ENCODE results near the gene SNTB2.
A peak's percentile ranks its signal among the peaks of the same experiment; 100 is the strongest.
"Not testable (repeated sequence)": the region's sequence is repeated elsewhere in the genome, so short reads cannot be mapped to it uniquely, and the experiment has no call there.

SNTB2 gene

DNA sequence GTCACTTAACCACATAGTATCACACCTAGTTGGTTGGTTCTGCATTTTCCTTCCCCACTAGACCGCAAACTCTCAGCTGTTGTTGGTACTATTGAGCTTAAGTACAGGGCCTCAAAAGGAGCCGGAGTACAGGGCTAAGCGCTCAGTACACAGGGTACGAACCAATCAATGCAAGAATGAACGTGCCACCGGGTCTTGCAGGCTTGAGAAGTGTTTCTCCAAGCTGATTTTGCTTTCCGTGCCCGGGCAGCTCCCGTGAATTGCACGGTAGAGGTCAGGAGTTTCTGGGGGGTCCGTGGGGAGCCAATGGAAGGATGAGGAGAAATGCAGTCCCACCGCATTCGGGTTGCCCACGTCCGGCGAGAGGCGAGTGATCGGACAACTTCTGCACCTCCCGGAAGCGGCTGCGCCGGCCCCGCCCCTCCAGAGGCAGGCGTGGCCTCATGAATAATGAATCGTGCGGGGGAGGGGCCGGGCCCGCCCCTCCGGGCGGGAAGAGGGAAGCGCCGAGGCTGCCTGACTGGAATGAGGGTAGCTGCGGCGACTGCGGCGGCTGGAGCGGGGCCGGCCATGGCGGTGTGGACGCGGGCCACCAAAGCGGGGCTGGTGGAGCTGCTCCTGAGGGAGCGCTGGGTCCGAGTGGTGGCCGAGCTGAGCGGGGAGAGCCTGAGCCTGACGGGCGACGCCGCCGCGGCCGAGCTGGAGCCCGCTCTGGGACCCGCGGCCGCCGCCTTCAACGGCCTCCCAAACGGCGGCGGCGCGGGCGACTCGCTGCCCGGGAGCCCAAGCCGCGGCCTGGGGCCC is at the start of gene SNTB2:
Gene SNTB2, plus strand, starts transcription at position 523 of the 804 bp plus-strand sequence. Its CDS starts 3 bp downstream, at position 526.
- peak; percentile 67 for DNase-seq

DNA sequence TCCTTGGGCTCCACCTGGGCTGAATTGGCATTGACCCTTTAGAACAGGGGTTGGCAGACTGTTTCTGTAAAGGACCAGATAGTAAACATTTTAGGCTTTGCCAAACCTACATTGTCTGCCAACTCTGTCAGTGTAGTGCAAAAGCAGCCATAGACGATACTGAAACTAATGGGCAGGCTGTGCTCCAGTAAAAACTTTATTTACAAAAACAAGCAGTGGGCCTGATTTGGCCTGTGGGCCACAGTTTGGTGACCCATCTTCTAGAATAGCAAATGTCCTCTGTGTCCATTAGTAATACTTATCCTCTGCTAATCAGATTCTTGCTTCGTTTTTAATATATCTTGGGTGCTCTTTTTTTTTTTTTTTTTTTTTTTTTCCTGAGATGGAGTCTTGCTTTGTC is 48.4 kb upstream of the SNTB2 start:
- no peak for DNase-seq

DNA sequence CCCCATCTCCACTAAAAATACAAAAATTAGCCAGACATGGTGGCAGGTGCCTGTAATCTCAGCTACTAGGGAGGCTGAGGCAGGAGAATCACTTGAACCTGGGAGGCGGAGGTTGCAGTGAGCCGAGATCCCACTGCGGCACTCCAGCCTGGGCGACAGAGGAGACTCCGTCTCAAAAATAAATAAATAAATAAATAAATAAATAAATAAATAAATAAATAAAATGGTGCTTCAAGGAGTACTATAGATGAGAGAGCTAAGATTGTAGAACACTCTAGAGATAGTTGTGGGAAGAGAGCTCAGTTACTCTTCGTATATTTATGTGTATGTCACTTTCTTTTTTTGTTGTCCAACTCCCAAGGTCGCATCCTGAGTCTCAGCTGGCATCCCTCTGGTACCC is 47.5 kb upstream of the SNTB2 start:
- not testable (repeated sequence) for DNase-seq

DNA sequence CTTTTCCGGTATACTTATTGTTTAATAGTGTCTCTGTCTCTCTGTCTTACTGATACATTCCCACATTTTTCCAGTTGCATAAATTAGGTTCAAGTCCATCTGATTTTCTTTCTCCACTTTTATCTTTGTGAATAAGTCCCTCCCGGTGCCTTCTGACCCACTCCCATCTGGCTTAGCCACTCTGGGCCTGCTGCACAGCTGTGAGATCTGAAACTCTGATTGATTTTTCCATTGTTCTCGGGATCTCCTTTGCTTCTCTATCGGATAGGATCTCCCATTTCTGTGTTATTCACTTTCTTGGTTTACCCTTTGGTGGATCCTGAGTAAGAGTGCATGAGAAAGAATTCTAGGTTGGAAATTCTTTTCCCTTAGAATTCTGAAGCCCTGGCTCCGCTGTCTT is 46.0 kb upstream of the SNTB2 start:
- no peak for DNase-seq

DNA sequence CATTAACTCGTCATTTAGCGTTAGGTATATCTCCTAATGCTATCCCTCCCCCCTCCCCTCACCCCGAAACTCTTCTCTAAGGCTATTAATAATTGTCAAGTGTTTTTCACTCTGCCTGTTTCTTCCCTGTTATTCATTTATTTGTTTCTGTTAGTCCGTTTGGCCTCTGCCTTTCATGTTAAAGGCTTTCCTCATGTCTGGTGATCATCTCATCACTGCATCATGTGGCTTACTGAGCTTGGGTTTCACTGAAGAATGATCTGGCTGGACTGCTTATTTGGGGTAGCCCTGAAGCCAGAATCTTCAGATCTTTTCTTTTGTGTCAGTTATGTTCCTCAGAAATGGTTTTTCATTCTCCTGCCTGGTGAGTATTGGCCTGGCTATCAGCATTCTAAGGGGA is 45.0 kb upstream of the SNTB2 start:
- no peak for DNase-seq

DNA sequence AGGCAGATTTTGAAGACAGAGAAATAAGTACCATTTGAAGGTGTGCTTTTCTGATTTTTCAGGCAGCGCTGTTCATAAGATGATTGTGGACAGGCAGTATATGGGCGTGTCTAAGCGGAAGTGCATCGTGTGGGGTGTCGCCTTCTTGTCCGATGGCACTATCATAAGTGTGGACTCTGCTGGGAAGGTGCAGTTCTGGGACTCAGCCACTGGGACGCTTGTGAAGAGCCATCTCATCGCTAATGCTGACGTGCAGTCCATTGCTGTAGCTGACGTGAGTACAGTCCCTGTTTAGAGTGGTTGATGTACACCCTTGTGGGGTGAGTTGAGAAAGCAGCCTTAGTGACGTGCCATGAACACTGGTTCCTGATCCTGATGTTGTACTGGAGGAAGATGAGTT is 43.8 kb upstream of the SNTB2 start:
- DNase-seq, result no peak

DNA sequence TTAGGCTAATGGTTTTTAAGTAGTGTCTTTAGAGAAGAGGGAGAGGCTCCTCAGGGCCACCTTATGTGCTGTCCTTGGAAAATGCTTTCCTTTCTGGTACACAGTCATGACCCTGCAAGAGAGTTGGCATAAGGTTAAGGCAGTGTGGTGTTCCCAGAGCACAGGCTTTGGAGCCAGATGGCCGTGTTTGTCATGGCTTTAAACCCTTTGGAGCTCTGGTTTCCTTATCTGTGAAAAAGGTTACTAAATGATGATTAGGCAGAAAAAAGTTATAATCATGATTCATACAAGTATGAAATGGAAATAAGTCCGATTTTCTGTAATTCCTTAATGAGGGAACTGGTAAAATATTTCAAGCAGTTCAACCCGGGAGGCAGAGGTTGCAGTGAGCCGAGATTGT is 41.3 kb upstream of the SNTB2 start:
- peak; percentile 19 for DNase-seq

DNA sequence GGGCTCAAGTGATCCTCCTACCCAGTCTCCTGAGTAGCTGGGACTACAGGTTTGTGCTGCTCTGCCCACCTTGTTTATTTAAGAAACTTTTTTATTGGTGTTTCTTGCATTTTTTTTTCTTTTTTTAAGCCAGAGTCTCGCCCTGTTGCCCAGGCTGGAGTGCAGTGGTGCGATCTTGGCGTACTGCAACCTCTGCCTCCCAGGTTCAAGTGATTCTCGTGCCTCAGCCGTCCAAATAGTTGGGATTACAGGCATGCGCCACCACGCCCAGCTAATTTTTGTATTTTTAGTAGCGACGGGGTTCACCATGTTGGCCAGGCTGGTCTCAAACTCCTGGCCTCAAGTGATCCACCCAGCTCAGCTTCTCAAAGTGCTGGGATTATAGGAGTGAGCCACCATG is 37.3 kb upstream of the SNTB2 start:
- not testable (repeated sequence) for DNase-seq

DNA sequence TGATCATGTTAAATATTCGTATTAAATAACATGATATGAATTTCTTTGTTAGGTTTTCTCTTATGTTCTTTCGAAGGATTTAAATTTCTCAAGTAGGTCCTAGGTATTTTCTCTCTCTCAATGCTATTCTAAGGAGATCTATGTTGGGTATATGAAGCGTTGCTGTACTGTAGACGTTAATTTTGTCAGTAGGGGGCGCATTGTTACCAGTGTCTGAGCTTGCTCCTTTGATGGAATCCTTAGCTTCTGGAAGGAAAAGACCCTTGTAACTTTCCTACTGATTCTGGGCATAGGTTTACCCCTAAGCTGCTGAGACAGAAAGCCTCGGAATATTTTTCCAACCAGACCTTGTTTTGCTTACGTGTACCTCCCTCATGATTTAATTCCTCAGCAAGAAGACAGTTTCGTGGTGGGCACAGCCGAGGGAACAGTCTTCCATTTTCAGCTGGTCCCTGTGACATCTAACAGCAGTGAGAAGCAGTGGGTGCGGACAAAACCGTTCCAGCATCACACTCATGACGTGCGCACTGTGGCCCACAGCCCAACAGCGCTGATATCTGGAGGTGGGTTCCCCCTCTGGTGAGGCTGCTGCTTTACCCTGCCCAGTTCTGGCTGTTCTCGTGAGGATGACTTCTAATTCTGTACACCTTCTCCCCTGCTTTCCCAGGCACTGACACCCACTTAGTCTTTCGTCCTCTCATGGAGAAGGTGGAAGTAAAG is 36.7 kb upstream of the SNTB2 start:
- peak; percentile 75 for DNase-seq

DNA sequence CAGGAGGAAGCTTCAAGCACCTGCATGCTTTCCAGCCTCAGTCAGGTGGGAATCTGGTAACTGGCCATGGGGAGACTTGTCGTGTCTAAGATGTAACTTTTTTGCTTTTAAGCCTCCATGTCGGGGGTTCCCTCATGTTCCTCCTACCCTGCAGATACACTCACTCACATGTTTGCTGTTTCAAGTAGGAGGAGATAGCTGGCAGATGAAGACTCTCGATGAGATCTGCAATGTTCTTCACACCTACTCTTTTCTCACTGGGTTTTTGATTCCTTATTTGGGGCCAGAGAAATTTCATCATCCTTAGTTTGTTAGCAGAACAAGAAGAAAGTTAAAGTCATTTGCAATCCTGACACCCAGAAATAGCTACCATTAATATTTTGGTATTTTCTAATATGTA is 29.8 kb upstream of the SNTB2 start:
- no peak for DNase-seq

DNA sequence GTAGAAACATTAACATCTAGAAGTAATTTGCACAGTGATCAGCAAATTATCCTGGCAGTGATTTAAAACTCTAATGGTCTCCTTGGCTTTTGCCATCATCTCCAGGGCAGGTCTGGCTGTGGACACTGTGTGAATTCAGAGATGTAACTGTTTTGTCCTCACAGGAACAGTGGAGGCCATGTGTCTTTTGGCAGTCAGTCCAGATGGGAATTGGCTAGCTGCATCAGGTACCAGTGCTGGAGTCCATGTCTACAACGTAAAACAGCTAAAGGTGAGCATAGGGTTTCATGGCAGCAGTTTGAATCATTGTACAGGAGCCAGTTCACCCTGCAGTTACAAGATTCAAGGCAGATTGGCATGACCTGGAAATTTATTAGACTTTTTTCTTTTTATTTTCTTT is 26.8 kb upstream of the SNTB2 start:
- DNase-seq, result no peak

DNA sequence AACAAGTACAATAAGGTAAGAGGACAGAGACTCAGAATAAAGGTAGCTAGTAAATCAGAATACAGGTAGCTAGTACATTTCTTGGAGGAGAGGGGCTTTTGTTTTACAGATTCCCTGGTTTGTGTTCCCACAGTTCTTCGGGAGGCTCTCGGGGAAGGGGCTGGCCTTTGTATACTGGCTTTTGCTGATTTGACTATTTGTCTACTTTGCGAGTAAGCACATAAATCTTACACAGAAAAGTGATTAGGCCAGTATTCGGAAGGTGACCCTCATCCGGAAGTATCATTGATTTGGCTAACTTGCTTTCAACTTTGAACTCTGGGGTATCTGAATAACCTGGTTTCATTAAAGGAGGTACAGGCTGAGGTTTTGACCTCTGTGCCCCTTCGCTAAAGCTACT is 21.4 kb upstream of the SNTB2 start:
- DNase-seq, result no peak

DNA sequence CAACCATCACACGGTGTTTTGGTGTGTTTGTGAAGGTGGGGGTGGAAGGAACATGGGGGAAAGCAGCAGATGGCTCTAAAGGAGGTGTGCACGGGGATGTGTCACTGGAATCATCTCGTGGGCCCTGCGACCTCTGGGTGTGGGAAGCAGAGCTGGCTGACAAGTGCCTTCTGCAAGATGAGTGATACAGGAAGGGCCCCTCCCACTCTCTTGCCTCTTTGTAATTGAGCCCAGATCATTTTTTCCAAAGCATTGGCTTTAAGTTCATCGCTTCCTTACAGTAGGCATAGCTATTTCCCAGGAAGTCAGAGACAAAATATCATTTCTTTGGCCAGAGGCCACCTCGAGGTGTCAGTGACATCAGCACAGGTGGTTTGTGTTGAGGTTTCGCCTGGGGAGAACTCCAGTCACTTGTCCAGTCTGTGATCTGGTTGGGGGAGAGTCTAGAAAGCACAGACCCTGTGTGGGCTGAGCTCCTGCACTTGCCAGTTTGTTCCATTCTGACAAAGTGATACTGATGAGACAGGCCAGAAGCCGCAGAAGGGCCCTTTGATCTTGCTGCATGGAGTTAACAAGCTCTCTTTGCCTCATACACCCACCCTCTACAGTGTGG is 20.6 kb upstream of the SNTB2 start:
- DNase-seq, result no peak

DNA sequence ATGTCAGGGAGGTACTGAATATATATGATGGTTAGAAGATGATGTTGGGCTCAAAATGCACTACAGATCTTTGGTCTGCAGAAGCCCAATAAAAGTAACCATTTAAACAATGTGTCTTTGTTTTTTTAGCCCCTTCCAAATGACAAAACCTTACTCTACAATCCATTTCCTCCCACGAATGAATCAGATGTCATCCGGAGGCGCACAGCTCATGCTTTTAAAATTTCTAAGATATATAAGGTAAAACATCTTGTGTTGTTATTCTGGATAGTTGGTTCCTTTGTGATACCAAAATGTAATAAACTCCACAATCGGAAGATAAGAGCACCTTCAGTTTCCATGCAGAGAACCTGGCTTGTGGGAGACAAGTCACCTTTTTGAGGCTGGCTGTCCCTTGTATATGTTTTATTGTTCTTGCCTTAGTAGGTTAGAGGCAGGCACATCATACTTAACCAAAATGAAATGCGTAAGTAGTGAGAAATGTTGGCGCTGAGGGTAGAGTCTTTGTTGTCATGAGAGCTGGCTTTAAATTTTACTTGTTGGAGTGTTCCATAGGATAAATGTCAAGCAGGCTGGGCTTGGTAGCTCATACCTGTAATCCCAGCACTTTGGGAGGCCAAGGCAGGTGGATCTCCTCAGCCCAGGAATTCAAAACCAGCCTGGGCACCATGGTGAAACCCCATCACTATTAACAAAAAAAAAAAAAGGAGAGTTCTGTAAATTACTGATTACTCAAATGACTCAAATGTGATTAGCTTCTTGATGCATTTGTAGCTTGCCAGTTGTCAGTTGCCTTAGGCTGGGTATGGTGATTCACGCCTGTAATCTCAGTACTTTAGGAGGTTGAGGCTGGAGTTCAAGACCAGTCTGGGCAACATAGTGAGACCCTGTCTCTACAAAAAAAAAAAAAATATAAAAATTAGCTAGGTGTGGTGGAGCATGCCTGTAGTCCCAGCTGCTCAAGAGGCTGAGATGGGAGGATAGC is 19.7 kb upstream of the SNTB2 start:
- no peak for DNase-seq

DNA sequence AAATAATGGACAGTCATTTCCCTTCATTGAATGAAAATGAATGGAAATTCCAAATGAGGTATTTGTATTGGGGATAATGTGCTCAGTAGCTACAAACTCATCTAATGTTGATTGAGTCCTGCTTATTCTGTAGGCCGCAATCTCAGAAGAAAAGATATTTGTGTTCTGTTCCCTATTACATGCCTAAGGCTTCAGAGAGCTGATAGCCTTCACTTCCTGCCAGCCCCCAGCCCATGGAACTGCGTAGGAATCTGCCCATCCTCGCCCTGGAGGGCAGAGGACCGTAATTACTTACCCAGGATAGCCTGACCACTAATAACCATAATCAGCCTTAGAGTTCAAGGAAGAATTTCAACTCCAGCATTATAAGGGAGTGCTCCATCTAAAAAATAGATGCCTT is 17.9 kb upstream of the SNTB2 start:
- DNase-seq, result no peak

DNA sequence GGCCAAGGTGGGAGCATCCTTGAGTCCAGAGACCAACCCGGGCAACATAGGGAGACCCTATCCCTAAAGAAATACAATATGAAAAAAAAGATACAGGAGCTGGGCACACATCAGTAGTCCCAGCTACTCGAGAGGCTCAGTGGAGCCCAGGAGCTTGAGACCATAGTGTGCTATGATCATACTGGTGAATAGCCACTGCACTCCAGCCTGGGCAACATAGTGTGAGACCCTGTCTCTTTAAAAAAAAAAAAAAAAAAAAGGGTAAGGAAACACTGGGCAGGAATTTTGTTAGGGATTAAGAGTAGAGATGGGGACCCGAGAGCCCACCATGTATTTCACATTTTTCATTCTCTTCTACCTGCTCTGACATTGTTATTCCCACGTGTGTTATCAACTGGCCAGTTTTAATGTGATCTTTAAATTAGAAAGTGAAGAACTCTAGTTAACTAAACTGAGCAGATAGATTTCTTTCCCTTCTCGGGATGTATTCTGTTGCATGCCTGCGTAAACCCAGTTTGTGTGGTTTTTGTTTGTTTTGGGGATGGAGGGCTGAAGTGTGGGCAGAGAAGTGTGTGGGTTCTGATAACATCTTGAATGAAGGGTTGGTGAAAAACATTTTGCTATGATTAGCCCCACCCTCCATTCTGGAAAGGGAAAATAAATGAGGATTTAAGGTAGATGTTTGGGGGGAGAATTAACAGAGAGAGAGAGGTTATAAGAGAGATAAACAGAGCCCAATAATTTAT is 17.2 kb upstream of the SNTB2 start:
- no peak for DNase-seq

DNA sequence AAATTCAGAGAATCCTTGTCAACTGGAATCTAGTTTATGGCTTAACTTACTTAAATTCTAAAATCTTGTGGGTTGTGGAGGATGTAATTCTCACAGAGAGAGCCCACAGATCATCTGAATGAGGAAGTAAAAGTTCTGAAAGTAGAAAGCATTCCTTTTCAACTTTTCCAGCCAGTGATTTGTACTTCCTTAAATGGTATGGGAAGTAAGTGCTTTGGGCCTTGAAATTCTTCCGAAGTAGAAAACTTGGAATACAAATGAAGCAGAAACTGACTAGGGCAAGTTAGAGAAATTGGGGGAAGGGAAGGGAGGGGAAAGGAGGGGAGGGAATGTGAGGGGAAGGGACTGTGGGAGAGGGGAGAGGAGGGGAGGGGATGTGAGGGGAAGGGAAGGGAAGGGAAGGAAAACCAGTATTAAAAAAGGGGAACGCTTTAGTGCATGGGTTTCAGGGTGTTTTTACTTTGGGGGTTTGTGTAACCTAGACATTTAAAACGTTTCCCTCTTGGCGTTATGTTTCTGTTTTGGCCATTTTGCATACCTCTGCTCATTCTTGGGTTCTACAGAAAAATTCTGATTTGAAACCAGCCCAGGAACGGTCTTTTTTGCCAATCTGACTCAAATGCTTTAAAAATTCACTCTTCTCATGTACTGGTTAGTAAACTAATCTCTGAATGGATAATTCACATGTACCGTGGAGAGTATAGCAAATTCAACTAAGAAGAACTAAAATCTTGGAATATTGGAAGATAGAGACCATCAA is 15.5 kb upstream of the SNTB2 start:
- DNase-seq, result no peak

DNA sequence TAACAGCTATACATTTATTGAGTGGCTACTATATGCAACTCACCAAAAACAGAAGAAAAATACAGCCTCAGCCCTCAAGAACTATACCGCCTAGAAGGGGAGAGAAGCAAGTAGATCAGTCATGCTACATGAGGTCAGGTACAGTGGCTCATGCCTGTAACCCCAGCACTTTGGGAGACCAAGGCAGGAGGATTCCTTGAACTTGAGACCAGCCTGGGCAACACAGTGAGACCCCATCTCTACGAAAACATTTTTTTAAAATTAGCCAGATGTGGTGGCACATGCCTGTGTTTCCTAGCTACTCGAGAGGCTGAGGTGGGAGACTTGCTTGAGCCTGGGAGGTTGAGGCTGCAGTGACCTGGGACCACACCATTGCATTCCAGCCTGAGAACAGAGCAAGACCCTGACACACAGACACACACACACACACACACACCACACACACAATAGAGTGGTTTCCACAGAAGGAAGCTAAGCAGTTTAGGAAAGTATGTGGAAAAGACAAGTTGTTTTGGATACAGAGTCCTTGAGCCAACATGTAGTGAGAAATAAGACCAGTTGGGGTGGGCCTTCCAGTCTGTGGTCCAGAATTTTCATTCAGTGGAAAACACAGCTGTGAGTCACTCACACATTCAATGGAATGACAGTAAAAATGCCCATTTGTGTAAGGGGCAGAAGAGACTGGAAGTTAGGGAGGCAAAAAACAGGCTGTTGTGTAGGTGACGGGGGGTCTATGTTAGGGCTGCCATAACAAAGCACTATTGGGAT is 10.7 kb upstream of the SNTB2 start:
- DNase-seq, result no peak

DNA sequence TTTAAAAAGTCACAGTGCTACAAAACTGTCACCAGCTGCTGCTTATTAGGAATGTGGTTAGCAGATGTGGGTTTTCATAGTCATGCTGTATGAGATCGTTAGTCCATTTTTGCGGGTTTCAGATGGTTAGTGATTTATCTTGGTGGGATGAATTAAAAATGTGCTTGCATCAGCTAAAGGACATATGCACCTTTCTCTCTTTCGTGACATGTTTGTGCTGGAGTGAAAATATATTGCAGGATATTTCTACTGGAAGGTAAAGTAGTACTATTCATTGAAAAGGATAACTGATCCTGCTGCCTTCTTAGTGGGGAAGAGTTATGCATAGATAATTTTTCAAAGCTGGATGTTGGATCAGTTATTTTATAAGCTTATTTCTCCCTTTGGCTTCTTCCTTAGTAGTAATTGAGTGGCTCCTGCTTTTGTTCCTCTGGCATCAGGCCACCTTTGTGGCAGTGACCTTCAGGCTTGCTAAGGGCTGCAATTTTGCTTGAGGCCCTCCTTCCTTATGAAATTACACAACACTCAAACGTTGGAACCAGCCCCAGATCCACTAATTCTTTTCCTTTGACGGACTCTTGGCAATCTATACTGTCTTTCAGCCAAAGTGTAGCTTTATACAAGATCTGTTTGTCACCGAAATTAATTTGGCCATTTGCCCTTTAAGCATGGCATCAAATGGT is 7.5 kb upstream of the SNTB2 start:
- DNase-seq, result peak; percentile 63

DNA sequence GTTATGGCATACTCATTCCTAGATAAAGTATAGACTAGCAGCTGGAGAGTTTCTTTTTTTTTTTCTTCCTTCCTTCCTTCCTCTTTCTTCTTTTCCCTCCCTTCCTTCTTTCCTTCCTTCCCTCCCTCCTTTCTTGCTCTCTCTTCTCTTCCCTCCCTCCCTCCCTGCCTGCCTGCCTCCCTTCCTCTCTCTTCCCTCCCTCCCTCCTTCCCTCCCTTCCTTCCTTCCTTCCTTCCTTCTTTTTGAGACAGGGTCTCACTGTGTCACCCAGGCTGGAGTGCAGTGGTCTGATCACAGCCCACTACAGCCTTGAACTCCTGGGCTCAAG is 7.0 kb upstream of the SNTB2 start:
- no peak for DNase-seq
